ENCODE results near the gene KCNG1. TPM values are rescaled to one million over a fixed set of nuclear protein-coding genes. Genes with fewer than 3 reads are reported as not detected.

The KCNG1 gene
- total RNA-seq, 1 donor, result 3.0 TPM

- no peak for TF ChIP-seq CTCF (IDR thresholded peaks at IDR 0.05; ENCODE audit: insufficient read depth, low read length)
- no peak for DNase-seq (ENCODE audit: low read depth)
- H3K4me3 ChIP-seq (ENCODE audit: low read depth, low read length), result no peak overlapping the region
These were observed 38.6 kb upstream of the KCNG1 start for GRCh38 chr20:51061418-51062045.

- TF ChIP-seq CTCF (IDR thresholded peaks at IDR 0.05; ENCODE audit: insufficient read depth, low read length), result no peak
- no peak overlapping the region for H3K4me3 ChIP-seq (ENCODE audit: low read depth, low read length)
- no peak for DNase-seq (ENCODE audit: low read depth)
These were observed 37.4 kb upstream of the KCNG1 start for GRCh38 chr20:51060301-51060700.

- TF ChIP-seq CTCF (IDR thresholded peaks at IDR 0.05; ENCODE audit: insufficient read depth, low read length), result no peak
- peak; percentile 16 for DNase-seq (ENCODE audit: low read depth)
- H3K4me3 ChIP-seq (ENCODE audit: low read depth, low read length), result no peak overlapping the region
These were observed 37.0 kb upstream of the KCNG1 start for GRCh38 chr20:51059862-51060261.

GRCh38 chr20:51058017-51058416 lies 35.1 kb upstream of the KCNG1 start:
- TF ChIP-seq CTCF (IDR thresholded peaks at IDR 0.05; ENCODE audit: insufficient read depth, low read length), result no peak
- H3K4me3 ChIP-seq (ENCODE audit: low read depth, low read length), result no peak overlapping the region
- no peak for DNase-seq (ENCODE audit: low read depth)

- TF ChIP-seq CTCF (IDR thresholded peaks at IDR 0.05; ENCODE audit: insufficient read depth, low read length), result no peak
- no peak for DNase-seq (ENCODE audit: low read depth)
- H3K4me3 ChIP-seq (ENCODE audit: low read depth, low read length), result no peak overlapping the region
These were observed 31.3 kb upstream of the KCNG1 start for GRCh38 chr20:51054233-51054632.

GRCh38 chr20:51050531-51051075 lies 27.7 kb upstream of the KCNG1 start:
- H3K4me3 ChIP-seq (ENCODE audit: low read depth, low read length), result no peak overlapping the region
- no peak for TF ChIP-seq CTCF (IDR thresholded peaks at IDR 0.05; ENCODE audit: insufficient read depth, low read length)
- DNase-seq (ENCODE audit: low read depth), result no peak
